Hematopoietic multipotent progenitor cell (in vitro differentiated cells): ENCODE data around the gene ZNF580. TPM values are rescaled to one million over a fixed set of nuclear protein-coding genes. Genes with fewer than 3 reads are reported as not detected.

Experiments used
- DNase-seq, 3 donors: peaks; one replicate each; pipeline ENCODE4 v3.0.0-alpha.2; 2011 to 2015; ENCODE audit warnings: low read depth in 2 of 3, low spot score in 2 of 3
- total RNA-seq: library from RNA; depleted of rRNA; stranded (reverse); fragments of >200 nt; gene quantifications from one replicate; pipeline ENCODE4 v1.2.3, GENCODE V29; 2012

Gene ZNF580, protein sequence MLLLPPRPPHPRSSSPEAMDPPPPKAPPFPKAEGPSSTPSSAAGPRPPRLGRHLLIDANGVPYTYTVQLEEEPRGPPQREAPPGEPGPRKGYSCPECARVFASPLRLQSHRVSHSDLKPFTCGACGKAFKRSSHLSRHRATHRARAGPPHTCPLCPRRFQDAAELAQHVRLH
- 13.7 TPM for total RNA-seq

DNA sequence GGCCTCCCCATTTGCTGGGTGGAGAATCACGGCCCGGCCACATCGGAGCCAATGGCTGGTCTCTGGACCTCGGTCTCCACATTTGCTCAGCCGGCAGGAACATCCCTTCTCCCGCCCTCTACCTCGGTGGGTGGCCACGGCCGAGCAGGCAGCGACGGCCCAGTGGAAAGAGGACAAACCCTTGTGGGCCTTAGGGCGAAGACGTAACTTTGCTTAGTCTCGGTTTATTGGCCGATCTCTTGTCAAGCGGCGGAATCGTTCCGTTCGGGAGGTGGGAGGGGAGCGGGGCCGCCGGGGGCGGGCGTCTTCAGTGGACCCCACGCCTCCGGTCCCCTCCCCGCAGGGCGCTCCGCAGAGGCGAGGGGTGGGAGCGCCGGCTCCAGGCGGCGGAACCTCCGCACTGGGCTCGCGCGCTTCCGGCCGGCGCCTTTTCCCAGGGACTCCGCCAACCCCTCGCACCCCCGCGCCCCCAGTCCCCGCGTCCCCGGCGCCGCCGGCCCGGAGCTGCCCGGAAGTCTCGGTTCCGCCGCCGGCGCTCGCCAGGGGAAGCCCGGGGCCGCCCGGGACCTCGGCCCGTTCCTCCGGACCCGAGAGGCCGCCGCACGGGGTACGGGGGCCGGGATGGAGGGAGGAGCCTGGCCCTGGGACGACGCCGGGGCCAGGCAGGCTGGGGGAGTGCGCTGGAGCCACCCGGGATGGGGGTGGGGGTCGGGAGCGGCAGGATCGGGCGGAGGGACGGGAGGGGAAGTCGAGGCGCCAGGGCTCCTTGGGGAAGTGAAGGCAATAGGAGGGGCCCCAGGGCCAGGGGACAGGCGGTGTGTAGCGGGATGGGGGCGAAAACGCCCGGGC, at the start of gene ZNF580:
Gene ZNF580, plus strand, starts transcription at position 426 of the 849 bp plus-strand sequence. CDS start 1,507 bp downstream, outside the sequence.
- peak in 1 of 3 donors; percentile 41 for DNase-seq

- no peak for DNase-seq
Measured at GRCh38 chr19:55591555-55591954, 49.2 kb upstream of the ZNF580 start.

DNA sequence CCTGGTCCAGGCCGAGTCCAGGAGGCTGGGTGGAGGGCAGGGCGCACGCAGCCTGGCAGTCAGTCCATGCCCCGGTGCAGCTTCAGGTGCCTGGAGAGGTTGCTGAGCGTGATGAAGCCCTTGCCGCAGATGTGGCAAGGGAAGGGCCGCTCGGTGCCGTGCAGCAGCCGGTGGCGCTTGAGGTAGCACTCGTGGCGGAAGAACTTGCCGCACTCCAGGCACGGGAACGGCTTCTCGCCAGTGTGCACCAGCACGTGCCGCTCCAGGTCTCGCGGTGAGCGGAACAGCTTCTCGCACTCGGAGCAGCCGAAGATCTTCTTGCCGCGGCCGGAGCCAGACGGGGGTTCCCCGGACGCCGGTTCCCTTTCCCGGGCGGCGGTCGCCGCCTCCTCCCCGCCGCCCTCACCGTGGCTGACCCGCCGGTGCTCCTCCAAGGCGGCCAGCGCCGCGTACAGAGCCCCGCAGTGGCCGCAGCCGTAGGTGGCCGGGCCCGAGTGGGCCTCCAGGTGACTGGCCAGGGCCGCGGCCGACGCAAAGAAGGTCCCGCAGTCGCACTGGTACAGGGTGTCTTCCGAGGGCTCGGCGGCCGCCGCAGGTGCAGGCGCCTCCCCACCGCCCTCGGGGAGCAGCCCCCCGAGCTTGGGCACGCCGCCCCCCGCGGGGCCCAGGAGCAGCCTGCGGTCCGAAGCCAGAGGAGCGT, 48.3 kb upstream of the ZNF580 start:
- DNase-seq, result no peak

DNA sequence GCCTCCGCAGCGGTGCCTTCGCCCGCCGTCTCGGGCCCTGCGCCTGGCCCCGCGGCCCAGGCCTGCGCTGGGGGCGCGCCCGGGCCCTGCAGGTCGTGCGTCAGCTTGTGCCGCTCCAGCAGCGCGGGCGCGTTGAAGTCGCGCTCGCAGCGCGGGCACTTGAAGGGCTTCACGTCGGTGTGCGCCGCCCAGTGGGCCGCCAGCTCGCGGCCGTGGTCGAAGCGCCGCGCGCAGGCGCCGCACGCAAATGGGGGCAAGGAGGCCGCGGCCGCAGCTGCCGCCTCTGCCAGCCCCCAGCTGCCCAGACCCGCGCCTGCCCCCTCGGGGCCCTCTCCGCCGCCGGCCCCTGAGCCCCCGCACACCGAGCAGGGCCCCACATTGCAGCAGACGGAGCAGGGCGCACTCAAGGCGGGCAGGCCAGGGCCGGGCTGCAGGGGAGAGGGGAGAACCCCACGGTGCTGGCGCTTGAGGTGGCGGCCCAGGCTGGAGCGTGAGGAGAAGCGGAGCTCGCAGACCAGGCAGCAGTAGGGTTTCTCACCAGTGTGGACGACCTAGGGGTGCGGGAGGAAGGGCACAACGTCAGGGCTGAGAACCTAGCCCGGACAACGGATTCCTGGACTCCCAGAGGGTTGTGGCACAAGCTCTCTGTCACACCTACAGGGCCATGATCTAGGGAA, 47.6 kb upstream of the ZNF580 start:
- DNase-seq, result no peak

DNA sequence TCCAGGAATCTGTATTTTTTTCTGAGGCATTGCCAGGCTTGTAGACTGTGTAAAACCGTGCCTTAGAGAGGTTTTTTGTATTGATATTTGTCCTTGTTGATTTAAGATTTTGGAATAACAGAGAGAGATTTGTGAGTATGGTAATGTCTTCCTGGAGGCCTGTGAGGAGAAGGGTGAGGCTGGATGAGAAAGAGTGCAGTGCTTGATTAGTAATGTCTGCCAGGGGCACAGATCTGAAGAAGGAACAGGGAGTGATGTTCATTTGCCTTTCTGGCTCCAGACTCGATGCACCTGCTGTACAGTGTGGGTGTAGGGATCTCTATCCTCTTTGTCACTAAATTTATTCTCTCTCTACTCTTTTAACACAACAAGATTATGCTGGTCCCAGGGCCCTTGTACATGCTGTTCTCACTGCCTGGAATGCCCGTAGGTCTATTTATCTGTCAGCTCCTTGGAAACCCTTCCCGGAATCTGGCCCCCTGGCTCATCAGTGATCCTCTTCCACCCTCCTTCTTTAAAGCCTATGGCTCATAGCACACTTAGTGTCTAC, 45.7 kb upstream of the ZNF580 start:
- DNase-seq, result no peak

DNA sequence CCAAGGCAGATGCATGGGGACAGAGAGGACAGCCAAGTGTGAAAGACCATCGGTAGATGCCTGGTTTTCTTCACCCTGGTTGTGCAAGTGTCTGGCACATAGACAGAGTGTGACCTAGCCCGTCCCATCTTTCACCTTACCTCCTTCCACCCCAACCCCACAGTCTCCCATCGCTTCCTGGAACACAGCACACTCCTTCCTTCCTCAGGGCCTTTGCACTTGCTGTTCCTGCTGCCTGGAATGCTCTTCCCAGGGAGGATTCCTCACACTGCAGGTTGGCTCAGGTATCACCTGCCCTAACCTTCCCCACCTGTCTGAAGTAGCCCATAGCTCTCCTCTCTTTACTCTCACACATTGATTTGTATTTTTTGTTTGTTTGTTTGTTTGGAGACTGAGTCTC, 44.5 kb upstream of the ZNF580 start:
- no peak for DNase-seq

DNA sequence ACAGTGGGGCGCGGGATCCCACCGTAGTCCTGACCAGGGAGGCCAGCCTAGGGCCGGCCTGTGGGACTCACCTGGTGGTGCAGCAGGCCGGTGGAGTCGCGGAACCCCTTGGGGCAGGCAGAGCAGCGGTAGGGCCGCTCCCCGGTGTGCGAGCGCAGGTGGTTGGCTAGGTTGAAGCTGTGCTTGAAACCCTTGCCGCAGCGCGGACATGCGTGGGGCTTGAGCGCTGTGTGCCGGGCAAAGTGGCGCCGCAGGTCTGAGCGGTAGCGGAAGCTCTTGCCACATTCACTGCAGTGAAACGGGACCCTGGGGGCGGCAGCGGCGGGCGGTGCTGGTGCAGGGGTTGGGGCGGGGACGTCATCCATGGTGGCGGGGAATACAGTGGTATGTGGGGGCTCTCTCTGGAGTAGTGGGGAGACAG, 43.3 kb upstream of the ZNF580 start:
- no peak for DNase-seq

DNA sequence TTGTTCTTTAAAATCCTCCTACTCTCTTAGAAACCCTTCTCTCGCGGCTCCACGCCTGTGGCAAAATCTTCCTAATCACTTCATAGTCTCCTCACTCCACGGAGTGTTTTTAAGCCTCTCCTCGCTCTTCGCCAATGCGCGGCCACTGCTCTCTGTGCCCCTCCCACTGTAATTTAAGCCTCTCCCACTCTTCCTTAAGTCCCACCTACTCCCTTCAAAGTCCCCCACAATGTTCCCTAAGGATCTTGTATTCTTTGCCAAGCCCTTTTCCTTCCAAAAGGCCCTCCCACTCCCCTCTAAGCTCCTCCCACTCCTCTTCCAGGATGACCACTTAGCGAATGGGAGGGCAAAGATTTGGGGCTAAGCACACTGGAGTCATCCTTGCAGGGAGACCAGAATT, 42.8 kb upstream of the ZNF580 start:
- no peak for DNase-seq

- DNase-seq, result peak; percentile 82 to 97 (median 95)
Measured at GRCh38 chr19:55598719-55599467, 41.9 kb upstream of the ZNF580 start.

DNA sequence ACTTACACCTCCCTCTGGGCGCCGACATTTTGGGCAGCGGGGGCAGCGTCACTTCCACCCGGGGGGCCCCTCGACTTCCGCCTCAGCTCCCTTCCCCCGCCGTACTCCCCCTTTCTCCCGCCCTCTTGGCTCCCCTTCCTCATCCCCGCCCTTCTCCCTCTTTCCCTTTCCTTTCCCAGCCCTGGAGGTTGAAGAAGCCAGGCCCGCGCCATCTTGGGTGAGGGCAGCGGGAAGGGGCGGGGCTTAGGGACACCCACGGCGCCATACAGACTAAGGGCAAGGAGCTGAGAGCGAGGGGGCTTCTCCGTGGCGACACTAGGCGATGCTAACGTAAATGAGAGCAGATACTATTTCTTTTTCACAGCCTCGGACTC, 41.3 kb upstream of the ZNF580 start, which contains the start of gene FIZ1:
Gene FIZ1, minus strand, starts transcription at position 50 of the 374 bp plus-strand sequence. CDS start 1,652 bp downstream, outside the sequence.
- DNase-seq, result peak; percentile 94 to 100 (median 99)

DNA sequence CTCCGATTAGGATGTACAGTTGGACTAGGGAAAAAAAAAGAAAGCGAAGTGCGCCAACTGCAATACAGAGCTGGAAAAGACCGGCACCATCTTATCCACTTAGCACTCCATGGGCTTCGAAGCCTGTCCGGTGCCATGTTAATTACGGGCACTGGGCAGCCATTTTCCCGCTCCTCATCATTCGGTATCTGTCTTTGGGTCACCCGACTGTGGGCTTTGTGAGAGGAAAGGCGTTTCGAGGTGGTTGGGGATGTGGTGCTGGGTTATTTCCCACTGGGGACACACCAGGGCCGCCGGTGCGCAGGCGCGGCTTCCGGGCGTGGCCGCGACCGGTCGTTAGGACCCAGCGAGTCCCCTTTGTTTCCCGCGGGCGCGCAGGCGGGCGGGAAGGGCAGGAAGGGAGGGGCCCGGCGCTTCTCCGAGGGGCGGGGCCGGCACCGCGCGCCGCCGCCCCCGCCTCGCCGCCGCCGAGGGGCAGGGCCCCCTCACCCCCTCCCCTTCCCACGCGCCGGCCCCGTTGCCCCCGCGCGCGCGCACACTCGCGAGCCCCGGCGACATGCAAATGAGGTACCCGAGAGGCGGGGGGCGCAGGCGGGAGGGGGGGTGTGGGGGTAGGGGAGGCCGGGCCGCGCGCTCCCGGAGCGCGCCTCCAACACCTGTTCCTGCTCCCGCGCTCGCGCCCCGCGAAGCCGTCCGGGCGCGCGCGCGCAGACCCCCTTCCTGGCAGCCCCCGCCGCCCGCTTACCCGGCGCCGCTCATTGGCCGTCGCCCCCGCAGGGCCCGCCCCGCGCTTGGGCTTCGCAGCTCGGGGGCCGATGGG, 40.8 kb upstream of the ZNF580 start, which contains the start of gene ZNF524:
Gene ZNF524, plus strand, starts transcription at position 447 of the 820 bp plus-strand sequence. CDS start 1,825 bp downstream, outside the sequence.
- DNase-seq, result peak; percentile 84 to 95 (median 94)

DNA sequence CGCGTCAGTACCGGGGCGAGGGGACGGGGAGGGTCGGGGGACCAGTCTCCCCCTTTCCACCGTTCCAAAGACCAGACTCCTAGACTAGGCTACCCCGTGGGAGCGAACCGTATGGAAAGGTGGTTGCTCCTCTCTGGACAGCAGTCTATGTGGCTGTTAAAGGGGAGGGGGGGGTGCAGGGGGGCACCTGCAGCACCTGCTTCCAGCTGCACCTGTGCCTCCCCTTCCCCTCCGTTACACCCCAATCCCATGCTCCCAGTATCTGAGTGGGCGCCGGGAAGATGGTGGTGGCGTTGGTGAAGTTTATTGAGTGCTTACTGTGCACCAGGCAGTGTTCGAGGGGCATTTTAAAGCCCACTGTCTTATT, 40.2 kb upstream of the ZNF580 start:
- no peak for DNase-seq

GRCh38 chr19:55601084-55601483, 39.7 kb upstream of the ZNF580 start:
- no peak for DNase-seq

DNA sequence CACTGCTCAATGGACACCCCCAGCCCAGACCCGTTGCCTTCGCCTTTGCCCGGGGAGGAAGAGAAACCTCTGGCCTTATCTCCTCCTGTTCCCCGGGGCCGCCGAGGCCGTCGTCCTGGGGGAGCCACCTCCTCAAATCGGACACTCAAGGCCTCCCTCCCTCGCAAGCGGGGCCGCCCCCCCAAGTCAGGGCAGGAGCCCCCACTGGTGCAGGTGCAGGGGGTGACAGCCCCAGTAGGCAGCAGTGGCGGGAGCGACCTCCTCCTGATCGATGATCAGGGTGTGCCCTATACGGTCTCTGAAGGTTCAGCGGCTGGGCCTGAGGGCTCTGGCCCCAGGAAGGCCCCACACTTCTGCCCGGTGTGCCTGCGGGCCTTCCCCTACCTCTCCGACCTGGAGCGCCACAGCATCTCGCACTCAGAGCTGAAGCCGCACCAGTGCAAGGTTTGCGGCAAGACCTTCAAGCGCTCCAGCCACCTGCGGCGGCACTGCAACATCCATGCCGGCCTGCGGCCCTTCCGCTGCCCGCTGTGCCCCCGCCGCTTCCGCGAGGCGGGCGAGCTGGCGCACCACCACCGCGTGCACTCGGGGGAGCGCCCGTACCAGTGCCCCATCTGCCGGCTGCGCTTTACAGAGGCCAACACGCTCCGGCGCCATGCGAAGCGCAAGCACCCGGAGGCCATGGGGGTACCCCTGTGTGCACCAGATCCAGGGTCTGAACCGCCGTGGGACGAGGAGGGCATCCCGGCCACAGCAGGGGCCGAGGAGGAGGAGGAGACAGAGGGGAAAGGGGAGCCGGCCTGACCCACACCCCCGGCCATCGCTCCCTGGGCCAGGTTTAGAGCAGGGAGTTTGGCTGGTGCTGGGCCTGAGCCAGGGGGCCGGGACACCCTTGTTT, 38.4 kb upstream of the ZNF580 start:
- no peak for DNase-seq

DNA sequence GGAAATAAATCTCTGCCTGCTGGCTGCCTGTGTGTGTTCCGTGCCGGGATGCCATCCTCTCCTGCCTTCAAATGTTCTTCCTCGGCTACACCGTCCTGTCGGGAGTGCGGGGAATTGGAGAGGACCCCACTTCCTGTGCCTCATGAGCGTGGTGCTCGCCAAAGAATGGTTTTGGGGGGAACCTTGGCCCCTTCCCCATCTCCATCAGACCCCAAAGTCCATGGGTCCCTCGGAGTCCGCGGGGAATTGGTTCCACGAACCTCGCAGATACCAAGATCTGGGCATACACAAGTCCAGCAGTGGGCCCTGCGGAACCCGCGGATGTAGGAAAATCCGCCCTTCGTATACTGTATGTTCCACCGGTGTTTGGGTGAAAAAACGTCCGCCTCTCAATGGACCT, 37.7 kb upstream of the ZNF580 start:
- no peak for DNase-seq

DNA sequence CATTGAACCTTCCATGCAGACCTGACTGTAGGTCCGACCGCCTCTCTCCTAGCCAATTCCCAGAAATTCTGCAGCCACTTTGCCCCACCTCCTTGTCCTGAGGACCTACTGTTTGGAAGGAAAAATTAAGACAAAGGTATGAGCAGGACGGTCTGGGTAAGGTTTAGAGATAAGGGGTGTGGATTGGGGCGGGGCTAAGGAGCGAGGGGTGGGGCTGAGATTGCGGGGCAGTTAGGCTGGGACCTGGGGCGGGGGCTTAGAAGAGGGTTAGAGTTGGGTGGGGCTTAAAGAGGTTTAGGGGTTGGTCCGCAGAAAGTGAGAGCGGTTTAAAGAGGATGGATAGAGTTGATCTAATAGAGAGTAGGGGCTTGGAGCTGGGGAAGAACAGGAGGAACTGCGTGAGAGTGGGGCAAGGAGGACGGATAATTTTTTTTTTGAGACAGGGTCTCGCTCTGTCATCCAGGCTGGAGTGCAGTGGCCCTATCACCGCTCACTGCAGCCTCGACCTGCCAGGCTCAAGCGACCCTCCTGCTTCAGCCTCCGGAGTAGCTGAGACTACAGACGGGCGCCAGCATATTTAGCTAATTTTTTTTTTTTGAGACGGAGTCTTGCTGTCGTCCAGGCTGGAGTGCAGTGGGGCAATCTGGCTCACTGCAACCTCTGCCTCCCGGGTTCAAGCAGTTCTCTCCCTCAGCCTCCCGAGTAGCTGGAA, 37.1 kb upstream of the ZNF580 start:
- no peak for DNase-seq

DNA sequence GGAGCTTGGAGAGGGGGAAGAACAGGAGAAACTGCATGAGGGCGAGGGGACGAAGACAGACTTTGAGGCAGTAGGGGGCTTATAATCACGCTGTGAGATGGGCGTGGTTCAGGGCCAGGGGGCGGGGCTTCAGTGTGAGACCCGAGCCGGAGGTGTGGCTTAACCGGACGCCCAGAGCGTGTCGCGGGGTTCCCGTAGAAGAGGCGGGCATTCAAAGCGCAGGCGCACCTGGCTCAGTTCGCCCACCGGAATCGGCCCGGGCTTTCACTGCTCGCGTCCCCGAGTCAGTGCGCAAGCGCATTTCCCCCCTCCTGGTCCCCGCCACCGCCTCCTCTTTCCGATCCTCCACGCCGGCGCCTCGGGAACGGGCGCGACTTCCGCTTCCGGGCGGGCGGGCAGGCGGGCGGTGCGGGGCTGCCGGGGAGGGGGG, 35.6 kb upstream of the ZNF580 start:
- DNase-seq, result peak; percentile 95 to 98 (median 97)
